CMK (cell line): ENCODE measurements around the gene SET.

Experiments
- DNase-seq: peaks from one replicate; pipeline ENCODE4 v3.0.0-alpha.2; 2010; ENCODE audit warnings: low read depth

The SET gene

DNA sequence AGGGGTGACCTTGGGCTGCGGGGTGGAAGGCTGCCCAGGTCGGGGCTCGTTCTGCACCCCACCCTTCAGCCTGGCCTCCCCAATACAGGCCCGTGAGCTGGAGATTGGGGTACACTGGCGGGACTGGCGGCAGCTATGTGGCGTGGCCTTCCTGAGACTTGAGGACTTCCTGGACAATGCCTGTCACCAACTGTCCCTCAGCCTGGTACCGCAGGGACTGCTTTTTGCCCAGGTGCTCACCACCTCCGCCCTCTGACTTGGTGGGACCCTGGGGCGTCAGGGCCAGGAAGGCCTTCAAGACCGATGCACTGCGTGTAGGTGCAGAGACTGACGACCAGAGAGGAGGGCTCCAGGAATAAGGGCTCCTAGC lies 24.4 kb downstream of the SET start:
- no peak for DNase-seq

DNA sequence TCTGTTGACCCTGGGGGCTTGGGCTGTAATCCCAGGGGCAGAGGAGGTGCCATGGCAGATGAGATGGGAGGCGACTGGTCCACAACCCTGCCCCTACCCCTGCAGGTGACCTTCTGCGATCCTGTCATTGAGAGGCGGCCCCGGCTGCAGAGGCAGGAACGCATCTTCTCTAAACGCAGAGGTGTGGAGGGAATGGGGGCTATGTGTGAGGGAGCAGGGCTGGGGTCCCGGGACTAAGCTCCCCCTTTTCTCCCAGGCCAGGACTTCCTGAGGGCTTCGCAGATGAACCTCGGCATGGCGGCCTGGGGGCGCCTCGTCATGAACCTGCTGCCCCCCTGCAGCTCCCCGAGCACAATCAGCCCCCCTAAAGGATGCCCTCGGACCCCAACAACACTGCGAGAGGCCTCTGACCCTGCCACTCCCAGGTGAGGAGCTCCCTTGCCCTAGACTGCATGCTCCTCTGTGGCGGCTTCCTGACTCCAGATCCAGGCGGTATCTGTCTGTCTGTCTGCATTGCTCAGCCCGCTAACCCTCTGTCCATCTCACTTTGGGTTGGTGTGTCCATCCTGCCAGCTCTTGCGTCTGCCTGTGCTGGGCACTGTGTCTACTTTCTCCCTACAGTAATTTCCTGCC lies 25.0 kb downstream of the SET start:
- DNase-seq = no peak

DNA sequence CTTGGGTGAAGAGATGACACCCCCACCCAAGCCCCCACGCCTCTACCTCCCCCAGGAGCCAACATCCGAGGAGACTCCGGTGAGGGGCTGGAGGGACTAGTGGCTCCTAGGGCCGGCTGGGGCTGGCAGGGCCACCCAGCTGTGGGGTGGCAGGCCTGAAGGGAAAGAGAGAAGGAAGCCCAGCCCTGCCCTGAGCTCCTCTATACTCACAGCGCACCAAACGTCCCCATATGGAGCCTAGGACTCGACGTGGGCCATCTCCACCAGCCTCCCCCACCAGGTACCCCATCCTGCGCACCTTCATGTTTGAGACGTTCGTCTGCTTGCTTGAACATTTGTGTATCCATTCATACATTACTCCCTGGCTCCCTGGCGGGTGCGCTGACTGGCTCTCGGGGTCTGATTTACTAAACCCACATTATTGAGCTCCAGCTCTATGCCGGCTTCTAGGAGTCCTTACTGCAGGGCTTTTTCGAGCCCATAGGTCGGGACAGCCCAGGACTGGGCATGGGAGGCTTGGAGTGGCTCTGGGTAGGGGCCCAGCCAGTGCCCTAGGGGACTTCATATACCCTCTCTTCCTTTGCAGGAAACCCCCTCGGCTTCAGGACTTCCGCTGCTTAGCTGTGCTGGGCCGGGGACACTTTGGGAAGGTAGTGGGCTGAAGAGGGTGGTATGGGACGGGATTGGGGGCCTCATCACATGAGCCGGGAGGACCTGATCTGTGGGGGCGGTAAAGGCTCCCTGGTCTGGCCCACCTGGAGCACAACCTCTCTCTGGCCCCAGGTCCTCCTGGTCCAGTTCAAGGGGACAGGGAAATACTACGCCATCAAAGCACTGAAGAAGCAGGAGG lies 25.8 kb downstream of the SET start:
- no peak for DNase-seq

DNA sequence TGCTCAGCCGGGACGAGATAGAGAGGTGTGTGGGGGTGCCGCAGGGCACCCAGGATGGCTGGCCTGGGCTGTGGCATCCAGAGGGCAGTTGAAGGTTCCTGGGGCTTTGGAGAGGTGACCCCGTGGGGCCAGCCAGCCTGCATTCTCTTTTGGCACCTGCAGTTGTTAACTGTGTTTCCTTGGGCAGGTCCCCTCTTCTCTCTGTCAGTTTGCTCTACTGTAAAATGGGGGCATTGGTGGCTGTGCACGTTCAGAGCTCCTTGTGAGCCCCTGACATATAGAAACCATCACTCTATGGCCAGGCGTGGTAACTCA lies 26.4 kb downstream of the SET start:
- no peak for DNase-seq

DNA sequence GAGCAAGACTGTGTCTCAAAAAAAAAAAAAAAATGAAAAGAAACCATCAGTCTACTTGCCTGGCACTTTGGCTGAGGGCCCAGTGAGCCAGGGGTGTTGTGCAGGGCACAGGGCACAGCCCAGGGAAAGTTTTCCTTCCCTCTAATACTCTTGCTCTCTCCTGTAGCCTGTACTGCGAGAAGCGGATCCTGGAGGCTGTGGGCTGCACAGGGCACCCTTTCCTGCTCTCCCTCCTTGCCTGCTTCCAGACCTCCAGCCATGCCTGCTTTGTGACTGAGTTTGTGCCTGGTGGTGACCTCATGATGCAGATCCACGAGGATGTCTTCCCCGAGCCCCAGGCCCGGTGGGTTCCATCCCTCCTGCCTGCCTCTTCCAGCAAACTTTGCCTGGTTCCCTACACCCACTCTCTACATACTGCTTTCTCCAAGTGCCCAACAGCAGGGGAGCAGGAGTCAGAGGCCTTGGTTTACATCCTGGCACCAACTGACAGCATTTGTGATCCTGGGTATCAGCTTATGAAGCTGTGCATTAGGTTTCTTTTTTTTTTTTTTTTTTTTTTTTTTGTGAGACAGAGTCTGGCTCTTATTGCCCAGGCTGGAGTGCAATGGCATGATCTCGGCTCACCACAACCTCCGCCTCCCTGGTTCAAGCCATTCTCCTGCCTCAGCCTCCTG lies 27.7 kb downstream of the SET start:
- DNase-seq = no peak

DNA sequence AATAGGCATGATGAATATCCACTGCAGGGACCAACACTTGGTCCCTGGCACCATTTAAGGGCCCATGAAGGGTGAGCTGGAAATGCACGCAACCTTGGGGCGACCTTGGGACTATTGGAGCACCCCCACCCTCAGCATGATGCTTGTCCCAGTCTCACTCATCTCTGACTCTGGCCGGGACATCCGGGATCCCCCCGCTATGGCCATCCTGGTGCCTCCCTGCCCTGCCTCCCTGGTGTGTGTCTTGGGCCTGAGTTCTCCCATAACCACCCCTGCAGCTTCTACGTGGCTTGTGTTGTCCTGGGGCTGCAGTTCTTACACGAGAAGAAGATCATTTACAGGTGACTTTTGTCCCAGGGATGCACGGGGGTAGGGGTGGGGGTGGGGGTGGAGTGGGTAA lies 29.0 kb downstream of the SET start:
- no peak for DNase-seq

DNA sequence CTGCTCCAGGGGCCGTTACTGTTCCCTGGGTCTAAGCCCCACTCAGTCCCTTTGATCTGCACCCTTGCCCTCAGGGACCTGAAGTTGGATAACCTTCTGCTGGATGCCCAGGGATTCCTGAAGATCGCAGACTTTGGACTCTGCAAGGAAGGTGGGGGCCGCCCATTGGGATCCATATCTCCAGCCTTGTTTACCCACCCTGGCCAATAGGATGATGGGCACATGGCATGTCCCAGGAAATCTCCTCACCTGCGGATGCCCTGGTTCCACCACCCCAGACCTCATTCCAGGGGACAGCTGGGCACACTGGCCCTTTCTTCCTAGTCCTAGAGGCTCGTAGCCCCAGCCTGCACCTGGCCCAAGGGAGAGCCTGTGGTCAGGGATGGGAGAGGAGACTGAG lies 29.5 kb downstream of the SET start:
- no peak for DNase-seq

DNA sequence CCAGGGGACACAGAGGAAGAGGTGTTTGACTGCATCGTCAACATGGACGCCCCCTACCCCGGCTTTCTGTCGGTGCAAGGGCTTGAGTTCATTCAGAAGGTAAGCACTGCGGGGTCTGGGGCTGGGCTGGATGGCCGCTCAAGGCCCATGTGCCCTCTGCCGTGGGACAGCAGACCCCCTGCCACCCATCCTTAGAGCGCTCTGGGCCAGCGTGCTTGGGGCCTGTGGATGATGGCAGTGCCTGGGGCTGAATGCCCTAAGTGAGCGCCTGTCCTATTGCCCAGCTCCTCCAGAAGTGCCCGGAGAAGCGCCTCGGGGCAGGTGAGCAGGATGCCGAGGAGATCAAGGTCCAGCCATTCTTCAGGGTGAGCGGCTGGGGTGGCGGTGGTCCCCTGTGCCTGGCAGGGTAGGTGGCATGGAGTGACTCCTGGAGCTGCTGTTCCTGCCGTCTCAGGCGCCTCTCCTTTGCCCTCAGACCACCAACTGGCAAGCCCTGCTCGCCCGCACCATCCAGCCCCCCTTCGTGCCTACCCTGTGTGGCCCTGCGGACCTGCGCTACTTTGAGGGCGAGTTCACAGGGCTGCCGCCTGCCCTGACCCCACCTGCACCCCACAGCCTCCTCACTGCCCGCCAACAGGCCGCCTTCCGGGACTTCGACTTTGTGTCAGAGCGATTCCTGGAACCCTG lies 31.0 kb downstream of the SET start:
- DNase-seq = no peak

DNA sequence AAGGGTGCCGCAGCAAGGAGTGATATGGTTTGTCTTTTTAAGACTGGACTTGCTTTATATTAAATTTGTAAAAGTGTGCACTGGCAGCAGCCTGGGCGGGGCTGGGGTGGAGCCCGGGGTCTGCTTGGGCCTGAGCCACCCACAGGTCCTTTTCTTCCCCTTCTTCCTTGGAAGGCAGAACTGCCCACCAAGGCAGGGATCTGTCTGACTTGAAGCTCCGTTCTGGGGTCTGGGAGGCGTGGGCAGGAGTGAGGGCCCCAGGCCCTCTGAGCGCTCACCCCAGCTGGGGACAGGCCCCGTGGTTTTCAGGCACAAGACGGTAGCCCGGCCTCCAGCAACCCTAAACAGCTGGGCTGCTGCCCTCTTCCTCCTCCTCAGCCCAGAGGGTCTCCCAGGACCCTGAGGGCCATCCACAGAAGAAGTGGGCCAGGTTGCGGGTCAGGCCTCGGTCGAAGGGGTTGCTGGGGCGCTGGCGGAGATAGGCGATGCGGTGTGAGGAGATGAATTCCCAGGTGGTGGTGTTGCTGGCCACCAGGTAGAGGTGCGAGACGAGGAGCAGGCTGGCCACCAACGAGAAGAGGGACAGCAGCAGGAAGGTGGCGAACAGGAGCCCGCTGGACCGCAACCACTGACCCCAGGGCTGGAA lies 31.9 kb downstream of the SET start:
- DNase-seq = no peak

DNA sequence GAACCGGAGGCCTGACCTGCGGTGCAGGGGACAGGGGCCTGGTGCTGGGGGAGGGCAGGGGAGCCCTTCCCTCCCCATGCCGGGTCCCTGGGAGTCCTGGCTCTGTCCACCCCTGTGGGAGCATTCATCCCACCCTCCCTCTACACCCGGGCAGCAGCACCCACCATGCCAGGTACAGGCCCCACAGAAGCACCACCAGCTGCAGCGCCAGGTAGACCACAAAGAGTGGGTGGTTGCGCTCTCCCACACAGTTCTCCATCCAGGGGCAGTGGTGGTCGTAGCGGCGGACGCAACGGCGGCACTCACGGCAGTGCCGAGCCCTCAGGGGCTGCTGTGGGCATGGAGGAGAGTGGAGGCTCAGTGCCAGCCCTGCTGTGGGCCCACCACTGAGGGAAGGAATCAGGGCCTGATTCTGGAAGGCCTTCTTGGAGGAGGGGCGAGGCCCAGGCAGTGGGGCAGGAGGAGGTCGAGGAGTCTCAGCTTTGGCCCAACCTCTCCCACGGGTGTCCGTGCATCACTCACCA lies 32.5 kb downstream of the SET start:
- no peak for DNase-seq

DNA sequence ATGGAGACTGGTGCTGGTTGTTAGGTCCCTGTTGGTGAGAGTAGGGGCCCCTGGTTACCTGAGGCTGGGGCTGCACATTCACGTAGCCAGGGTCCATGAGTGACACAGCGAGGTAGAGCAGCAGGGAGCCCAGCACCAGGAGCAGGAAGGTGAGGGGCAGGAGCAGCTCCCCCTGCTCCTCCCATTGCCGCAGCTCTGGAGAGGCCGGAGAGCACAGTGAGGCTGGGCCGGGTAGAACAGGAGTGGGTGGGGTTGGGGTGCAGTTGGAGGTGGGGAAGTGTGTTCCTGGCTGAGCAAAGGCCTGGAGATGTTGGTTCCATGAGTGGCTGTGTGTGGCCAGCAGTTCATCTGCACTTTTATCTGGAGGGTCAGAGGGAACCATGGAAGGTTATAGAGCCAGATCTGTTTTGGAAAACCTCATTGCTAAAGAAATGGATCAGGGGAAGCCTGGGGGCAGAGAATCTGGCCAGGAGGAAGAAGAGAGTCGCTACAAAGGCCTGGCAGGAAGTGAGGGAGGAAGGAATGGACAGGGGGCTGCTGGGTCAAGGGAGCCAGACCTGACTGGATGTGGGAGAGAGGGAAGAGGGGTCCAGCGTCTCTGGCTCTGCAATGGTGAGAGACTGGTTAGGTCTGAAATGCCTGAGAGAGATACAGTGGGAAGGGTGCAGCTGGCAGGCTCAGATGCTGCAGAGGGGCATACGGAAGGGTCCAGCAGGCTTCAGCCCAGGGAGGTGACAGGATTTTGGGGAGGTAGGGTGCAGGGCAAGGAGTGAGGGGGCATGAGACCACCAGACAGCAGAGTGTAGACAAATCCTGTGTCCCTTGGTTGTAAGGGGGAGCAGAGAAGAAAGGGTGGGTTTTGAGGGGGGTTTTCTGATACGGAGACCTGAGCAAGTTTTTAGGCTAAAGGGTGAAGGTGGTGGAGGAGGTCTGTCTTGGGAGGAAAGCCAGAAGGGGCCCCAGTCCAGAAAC lies 33.6 kb downstream of the SET start:
- DNase-seq = no peak

DNA sequence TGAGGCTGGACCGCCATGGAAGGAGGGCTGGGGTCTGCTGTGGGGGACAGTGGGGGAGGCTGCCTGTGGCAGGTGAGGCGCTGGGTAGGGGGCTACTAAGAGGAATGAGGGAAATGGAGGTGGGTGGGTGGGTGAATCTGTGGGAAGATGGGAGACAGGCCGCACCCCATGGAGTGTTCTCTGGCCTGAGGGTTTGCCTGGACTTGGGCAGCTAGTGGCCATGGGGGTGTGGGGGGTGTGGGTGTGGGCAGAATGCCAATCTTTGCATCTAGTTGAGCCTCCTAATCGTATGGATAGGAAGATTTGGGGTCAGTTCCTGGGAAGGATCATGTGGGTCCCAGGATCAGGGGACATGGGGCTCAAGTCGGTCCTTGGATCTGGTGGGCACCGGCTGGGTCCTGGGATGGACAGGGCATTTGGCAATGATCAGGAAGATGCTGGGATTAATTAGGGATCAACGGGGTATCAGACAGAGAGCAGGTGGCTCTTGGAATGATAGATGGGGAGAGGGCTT lies 34.4 kb downstream of the SET start:
- no peak for DNase-seq

DNA sequence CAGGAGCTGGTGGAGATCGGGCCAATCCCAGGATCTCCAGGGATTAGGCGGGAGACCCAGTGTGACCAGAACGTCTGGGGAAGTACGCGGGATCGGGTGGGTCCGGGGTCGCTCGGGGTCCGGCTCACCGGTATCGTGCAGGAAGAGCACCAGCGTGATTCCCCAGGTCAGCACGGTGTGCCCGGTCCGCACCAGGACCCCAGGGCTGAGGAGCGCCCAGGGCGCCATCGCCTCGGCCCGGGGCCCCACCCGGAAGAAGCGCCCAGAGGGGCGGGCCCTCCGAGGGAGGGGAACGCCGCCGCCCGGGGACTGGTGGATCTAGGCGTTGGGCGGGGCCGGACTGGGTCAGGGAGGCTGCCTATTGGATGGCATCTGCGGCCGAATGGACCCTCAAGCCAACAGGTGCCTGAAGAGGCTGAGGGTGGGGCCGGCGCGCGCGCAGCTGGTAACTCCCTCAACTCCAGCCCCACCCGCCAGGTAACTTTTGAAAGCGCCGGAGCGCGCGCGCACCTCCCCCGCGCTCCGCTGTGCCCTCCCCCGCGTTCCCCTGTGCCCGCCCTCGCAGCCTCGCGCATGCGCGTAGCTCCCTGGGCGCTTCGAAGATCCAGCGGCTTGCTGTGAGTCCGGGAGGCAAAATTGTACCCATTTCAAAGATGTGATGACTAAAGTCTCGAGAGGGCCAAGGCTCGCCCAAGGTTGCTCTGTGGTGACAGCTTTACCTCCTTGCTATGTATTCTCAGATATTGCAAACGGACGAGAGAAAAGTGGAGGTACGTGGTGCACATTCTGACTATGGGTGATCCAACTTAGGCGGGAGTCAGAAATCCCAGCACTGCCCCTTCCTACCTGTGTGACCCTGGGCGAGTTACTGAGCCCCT lies 35.1 kb downstream of the SET start, which contains the start of gene ZDHHC12:
TSS of gene ZDHHC12 (minus strand) at position 262 of the 878 bp plus-strand sequence. CDS start at position 228, 34 bp downstream.
- DNase-seq = peak; percentile 96

DNA sequence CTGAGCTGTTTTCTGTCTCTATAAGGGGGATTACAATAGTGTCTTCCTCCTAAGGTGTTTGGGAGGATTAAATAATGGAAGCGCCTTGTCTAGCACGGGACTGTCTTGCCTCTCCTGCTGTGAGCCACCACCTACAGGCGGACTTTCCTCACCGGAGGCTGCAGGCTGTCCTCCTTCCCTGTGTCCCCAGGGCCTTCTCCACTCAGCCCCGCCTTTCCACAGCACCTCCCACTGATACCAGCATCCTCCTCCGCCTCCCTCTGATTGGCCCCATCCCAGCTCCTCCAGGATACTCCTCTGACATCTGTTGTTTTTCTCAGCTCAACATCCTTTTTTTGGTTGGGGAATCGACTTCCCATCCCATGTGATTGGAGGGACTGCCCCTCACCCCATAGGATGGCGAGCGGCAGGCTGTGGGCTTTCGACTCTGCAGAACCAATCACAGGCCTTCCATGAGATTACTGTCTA lies 35.8 kb downstream of the SET start:
- peak; percentile 69 for DNase-seq

DNA sequence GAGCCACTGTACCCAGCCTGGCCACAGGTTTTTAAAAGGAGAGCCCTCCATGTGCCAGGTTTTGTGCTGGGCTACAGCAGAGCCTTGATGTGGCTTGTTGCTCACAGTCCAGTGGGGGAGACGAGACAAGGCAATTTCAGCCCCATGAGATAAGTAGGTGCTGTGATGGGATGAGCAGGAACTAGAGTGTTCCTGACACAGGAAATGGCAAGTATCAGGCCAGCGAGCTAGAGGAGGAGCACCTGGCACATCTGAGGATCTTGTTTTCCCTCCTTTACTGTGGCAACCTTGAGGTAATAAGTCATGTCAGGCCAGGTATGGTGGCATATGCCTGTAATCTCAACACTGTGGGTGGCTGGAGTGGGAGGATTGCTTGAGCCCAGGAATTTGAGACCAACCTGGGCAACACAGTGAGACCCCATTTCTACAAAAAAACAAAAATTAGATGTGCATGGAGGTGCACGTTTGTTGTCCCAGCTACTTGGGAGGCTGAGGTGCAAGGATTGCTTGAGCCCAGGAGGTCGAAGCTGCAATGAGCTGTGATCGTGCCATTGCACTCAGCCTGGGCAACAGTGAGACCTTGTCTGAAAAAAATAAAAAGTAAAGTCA lies 38.7 kb downstream of the SET start:
- no peak for DNase-seq

DNA sequence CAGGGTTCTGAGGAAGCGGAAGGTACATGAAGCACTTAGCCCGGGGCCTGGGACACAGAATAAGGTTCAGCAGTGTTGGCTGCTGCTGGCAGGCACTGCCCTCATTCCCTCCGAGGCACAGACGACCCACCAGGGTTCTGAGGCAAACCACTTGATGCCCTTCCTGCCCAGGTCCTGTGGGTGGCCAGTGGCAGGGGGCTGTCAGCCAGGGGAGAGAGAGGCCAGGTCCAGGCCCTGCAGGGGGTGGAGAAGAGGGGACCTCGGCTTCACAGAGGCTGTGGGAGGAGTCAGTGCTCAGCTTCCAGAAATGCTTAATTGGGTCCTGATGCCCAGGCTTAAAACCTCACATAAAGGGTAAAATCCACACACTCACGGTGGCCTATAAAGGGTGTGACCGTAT lies 39.3 kb downstream of the SET start:
- no peak for DNase-seq

DNA sequence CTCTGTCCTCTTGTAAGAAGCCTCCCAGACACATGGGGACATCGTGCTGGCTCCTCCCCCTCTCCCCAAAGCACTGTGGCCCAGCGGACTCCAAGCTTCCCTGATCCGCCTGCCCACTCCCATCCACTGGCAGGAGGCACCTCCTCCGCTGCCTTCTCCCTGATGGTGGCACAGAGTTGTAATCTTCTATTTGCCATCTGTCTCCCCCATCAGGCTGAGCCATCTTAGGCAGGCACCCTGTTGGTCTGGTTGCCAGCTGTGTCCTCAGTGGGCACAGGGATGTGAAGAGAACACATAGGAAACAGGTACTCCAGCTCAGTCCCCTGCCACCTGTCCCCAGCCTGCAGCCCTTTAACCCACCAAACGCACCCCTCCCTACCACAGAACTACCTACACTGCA lies 40.3 kb downstream of the SET start:
- no peak for DNase-seq

DNA sequence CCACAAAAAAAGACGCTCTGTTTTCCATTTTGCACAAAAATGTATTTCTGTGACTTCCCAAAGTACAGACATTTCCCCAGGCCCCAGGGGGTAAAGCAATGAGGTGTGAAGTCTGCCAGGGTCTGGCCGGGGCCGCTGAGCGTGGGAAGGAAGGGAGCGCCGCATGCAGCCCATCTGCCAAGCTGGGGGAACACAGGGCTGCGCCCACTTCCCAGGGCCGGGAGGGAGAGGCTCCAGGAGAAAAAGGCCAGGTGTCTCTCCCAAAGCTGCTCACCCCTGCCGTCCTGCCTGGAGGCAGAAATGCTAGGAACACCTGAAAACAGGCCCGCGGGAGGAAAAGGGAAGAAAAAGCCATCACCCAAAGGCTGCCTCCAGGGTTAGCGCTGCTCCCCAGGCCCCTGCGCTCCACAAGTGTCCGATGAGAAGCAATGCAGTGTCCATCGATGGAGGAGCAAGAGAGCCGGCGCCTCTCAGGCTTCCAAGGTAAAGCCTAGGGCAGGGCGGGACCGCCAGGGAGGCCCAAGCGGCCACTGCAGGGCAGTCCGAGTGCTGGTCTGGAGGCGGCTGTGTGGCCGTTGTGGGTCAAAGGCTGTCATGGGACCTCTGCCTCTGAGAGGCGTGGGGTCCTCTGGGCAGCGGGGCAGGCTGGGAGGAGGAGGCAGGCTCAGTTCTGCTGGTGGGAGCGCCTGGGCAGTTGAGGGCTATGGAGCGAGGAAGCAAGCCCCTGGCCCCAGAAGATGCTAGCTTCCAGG lies 40.9 kb downstream of the SET start:
- no peak for DNase-seq
